Stimulated activated CD8-positive, alpha-beta memory T cell treated with anti-CD3 and anti-CD28 coated beads, Interleukin-15, amount 100 ng/mL, for 4 hours (primary cell): ENCODE results near the gene RCCD1.
A peak's percentile ranks its signal among the peaks of the same experiment; 100 is the strongest.

Experiments
- DNase-seq, 2 donors: peaks; one replicate each; pipeline ENCODE4 v3.0.0-alpha.2; 2020; ENCODE audit warnings: low read depth in 2 of 2

Gene RCCD1

DNA sequence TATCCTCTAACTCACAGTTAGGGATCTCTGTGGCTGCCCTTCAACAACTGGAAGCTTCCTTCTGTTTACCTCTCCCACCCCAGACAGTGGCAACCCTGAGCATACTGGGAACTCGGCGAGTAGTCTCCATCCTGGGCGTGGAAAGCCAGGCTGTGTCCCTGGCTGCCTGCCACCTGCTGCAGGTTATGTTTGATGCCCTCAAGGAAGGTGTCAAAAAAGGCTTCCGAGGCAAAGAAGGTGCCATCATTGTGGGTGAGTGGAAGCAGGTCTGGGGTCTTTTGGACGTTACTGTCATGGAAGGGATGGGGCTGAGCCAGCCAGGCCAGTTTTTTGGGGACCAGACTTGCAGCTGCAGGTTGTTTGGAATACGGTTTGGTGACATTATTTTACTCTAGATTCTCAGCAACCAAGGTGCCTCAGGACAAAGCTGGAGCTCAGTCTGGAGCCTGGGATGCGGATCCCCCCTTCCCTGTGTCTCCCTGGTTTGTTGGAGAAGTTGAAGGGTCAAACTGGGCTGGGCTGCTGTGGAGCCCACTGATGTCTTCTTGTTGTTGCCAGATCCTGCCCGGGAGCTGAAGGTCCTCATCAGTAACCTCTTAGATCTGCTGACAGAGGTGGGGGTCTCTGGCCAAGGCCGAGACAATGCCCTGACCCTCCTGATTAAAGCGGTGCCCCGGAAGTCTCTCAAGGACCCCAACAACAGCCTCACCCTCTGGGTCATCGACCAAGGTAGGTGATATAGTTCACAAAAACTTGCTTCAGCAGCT lies 12.1 kb upstream of the RCCD1 start:
- no peak for DNase-seq

GRCh38 chr15:90945091-90945490 lies 9.6 kb upstream of the RCCD1 start:
- DNase-seq = no peak

- DNase-seq = no peak
Measured at GRCh38 chr15:90946538-90946937, 8.1 kb upstream of the RCCD1 start.

GRCh38 chr15:90946941-90947576 lies 7.6 kb upstream of the RCCD1 start:
- DNase-seq = no peak

GRCh38 chr15:90947577-90948357 lies 6.9 kb upstream of the RCCD1 start:
- DNase-seq = no peak

- no peak for DNase-seq
Measured at GRCh38 chr15:90948506-90948905, 6.2 kb upstream of the RCCD1 start.

DNA sequence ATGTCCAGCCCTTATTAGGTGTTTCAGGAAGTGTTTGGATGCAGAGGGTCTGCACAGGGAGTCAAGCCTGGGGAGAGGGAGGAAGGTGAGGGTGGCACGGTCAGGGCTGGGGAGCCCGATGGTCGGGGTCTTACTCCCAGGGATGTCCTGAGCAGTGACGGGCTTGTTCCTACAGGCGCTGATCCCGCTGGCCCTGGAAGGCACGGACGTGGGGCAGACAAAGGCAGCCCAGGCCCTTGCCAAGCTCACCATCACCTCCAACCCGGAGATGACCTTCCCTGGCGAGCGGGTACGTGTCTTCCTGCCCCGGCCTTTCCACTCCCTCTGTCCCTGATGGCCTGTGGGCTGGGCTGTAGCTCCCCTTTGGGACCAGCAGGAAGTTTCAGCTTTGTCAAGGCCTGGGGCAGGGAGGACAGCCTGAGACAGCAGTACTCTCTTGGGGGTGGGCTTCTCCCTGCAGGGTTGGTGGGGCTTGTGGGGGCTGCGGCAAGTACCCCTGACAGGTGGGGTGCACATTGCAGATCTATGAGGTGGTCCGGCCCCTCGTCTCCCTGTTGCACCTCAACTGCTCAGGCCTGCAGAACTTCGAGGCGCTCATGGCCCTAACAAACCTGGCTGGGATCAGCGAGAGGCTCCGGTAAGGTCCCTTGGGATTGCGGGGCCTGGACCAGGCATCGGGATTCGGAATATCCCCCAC lies 4.6 kb upstream of the RCCD1 start:
- DNase-seq = no peak

- no peak for DNase-seq
Measured at GRCh38 chr15:90950676-90951075, 4.0 kb upstream of the RCCD1 start.

GRCh38 chr15:90952901-90953677 lies 1.6 kb upstream of the RCCD1 start:
- DNase-seq = no peak

DNA sequence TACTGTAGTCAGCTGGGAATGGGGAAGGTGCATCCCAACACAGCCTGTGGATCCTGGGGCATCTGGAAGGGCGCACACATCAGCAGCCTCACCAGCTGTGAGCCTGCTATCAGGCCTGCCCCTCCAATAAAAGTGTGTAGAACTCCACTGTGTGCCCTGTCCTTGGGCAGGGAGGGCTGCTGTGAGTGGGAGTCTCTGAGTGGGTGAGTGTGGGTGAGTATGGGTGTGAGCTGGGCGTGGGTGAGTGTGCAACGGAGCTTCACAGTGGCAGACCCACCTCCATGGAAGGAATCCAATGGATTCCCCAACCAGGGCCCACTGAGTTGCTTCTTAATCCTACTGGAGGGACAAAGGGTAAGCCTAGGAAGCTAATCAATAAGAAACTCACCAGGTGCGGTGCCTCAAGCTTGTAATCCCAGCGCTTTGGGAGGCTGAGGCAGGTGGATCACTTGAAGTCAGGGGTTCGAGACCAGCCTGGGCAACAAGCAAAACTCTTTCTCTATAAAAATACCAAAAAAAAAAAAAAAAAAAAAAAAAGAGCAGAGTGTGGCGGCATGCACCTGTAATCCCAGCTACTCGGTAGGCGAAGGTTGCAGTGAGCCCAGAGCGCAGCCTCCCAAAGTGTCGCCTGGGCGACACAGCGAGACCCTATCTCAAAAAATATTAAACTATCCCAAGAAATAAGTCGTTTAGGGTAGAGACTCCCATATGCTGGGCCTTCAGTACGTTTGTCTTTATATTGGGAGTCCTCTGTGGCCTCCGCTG lies 555 bp upstream of the RCCD1 start:
- DNase-seq = no peak

- no peak for DNase-seq
Measured at GRCh38 chr15:90955624-90956273, 1.1 kb downstream of the RCCD1 start.

- peak; percentile 9 to 31 for DNase-seq
Measured at GRCh38 chr15:90956274-90957030, 1.8 kb downstream of the RCCD1 start.

DNA sequence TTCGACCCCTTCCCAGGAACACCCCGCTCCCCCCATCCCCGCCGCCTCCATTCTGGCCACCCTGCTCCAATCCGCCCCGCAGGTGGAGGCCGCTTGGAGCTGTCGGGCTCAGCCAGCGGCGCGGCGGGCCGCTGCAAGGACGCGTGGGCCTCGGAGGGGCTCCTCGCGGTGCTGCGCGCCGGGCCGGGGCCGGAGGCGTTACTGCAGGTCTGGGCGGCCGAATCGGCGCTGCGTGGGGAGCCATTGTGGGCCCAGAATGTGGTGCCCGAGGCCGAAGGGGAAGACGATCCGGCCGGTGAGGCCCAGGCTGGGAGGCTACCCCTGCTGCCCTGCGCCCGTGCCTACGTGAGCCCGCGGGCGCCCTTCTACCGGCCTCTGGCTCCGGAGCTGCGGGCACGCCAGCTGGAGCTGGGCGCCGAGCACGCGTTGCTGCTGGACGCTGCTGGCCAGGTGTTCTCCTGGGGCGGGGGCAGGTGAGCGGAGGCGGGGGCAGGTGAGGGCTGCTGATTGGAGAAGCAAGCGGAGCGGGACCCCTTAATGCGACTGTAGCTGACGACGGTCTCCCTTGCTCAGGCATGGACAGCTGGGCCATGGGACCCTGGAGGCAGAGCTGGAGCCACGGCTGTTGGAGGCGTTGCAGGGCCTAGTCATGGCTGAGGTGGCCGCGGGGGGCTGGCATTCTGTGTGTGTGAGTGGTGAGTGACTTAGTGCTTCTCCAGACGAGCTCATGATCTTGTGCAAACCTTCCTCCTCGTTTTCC lies 2.5 kb downstream of the RCCD1 start:
- no peak for DNase-seq

- DNase-seq = no peak
Measured at GRCh38 chr15:90957791-90958190, 3.1 kb downstream of the RCCD1 start.

DNA sequence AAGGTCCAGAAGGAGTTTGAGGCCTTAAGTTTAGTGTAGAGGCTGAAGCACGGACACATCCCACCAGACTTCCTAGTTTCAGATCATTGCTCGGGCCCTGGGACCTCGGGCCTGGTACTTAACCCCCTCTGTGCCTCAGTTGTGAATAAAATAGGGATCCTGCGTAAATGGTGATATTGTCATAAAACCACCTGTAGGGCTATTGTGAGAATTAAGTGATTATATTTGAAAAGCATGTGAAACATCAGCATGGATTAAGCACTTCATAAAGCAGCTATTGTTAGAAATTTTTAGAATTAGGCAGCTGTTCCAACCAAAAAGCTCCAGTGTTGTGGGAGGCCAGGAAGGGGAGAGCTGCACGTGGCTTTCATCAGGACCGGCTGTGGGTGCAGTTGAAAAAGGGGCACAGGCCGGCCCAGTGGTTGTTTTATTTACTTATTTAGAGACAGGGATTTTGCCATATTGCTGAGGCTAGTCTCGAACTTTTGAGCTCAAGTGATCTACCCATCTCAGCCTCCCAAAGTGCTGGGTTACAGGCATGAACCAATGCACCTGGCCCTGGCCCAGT lies 4.4 kb downstream of the RCCD1 start:
- no peak for DNase-seq

- no peak for DNase-seq
Measured at GRCh38 chr15:90959894-90960293, 5.2 kb downstream of the RCCD1 start.

DNA sequence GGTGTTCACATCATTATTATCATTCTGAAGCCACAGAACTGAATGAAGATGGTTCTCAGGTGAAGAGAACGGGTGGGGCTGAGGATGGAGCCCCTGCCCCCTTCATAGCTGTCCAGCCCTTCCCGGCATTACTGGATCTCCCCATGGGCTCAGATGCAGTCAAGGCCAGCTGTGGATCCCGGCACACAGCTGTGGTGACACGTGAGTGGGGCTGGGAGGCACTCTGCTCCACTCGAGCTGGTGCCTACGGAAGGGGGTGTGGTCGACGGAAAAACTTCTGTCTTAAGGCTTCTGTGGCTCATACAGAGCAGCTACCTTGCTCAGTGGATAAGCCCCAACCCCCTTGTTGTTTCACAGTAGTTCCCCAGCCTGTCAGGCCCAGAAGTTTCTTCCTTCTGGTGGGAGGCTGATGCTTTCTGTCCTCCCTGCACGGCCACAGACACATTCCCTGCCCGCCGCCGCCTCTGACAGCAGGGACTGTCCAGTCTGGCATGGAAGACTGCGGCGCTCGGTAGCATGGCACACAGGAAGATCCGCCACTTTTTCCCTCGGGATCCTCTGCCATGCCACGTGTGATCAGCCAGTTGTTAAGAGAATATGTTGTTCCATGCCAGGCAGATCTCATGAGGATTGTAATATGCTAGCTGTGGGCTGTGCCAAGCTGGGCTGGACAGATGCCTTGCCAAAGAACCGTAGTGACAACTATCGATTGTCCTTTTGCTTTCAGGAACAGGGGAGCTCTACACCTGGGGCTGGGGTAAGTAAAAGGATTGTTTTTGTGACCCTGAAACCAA lies 5.8 kb downstream of the RCCD1 start:
- DNase-seq = no peak
